GM12892 (cell line): Measurements from ENCODE around the gene ZNF554.
A peak's percentile ranks its signal among the peaks of the same experiment; 100 is the strongest.

ENCODE experiments used
- DNase-seq: peaks from one replicate; pipeline ENCODE4 v3.0.0; 2011; ENCODE audit not compliant: insufficient read length
- FAIRE-seq: peaks from 2 replicates; lab custom pipeline; 2011; peaks lifted over from hg19 to GRCh38; lab: Jason Lieb, UNC
- POLR2A ChIP-seq: IDR thresholded peaks from 2 replicates; pipeline ENCODE4 v1.6.1; 2011; ENCODE audit warnings: low read depth, low read length, control low read depth
- POLR2AphosphoS5 ChIP-seq: IDR thresholded peaks from 2 replicates; pipeline ENCODE4 v1.6.1; 2011; ENCODE audit warnings: low read depth, low read length, control low read depth
- TAF1 ChIP-seq: IDR thresholded peaks from 2 replicates; pipeline ENCODE4 v1.6.1; 2011; ENCODE audit warnings: low read depth, mild to moderate bottlenecking, control low read depth, low read length, borderline replicate concordance

Gene ZNF554

DNA sequence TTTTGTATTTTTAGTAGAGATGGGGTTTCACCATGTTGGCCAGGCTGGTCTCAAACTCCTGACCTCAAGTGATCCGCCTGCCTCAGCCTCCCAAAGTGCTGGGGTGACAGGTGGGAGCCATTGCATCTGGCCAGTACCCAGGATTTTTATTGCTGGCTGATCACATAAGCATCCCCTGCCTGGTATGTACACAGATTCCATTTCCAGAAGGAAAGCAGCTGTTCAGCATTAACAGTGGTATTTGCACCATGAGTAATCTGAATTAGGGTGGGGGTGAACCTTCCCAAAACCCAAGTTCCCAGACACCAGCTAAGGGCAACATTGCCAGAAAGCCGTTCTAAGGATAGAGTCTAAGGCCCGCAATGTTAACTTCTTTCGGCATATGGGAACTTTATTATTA is 28.9 kb downstream of the ZNF554 start:
- no peak for TF ChIP-seq TAF1
- TF ChIP-seq POLR2AphosphoS5: no peak
- TF ChIP-seq POLR2A: no peak
- FAIRE-seq: no peak
- DNase-seq: no peak

DNA sequence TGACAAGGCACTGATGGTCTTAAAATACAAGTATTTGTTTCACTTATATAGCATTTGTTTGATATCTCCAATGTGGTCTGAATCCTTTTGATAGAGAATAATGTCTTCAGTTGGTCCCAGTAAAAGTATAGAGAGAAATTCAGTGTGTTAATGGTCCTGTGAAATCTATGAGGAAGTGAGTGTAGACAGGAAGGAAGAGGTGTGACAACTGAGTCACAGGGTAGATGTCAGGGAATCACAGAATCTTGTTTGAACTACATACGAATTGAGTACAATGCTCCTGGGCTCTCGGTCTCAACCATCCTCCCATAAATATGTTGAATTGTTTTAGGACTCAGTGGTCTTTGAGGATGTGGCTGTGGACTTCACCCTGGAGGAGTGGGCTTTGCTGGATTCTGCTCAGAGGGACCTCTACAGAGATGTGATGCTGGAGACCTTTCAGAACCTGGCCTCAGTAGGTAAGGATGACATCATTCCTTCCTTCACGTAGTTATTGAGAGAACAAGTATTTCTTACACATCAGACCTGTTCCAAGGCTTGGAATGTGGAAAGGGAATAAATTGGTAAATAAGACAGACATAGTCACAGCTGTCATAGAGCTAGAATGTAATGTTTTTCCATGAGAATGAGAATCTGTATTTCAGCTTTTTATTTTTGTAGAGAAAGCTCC is 30.7 kb downstream of the ZNF554 start:
- TF ChIP-seq POLR2AphosphoS5 (no peak), TAF1 (no peak), POLR2A (no peak)
- FAIRE-seq (peak; percentile 77), DNase-seq (no peak)

DNA sequence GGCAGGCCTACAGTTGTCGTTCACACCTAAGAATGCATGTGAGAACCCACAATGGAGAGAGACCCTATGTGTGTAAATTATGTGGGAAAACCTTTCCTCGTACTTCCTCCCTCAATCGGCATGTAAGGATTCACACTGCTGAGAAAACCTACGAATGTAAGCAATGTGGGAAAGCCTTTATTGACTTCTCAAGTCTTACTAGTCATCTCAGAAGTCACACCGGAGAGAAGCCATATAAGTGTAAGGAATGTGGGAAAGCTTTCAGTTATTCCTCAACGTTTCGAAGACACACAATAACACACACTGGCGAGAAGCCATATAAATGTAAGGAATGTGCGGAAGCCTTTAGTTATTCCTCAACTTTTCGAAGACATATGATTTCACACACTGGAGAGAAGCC is 32.9 kb downstream of the ZNF554 start:
- no peak for FAIRE-seq
- no peak for DNase-seq
- TF ChIP-seq POLR2AphosphoS5 (no peak), TAF1 (no peak), POLR2A (no peak)

DNA sequence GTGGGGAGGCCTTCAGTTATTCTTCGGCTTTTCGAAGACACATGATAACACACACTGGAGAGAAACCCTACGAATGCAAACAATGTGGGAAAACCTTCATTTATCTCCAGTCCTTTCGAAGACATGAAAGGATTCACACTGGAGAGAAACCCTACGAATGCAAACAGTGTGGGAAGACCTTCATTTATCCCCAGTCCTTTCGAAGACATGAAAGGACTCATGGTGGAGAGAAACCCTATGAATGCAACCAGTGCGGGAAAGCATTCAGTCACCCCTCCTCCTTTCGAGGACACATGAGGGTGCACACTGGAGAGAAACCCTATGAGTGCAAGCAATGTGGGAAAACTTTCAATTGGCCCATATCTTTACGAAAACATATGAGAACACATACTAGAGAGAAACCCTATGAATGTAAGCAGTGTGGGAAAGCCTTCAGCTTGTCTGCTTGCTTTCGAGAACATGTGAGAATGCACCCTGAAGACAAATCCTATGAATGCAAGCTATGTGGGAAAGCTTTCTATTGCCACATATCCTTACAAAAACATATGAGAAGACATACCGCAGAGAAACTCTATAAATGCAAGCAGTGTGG is 33.4 kb downstream of the ZNF554 start:
- FAIRE-seq (no peak), DNase-seq (no peak)
- TF ChIP-seq POLR2A: no peak
- TF ChIP-seq TAF1: no peak
- no peak for TF ChIP-seq POLR2AphosphoS5

DNA sequence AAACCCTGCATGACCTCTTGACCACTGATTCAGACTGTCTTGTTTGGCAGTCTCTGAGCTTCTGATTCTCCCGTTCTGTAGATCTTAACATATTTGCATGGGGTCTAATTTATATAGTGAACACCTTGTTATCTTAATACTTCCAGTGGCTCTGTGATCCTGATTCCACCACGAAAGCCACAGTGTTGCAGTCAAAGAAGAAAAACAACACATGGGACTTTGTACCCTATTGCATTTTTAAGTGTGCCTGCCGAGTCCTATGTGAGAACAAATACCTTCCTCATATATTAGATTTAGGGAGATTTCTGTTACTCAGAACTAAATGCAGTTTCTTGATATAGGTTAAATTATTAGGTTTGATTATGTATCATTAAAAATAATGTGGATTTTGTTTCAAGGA is 35.2 kb downstream of the ZNF554 start:
- TF ChIP-seq TAF1: no peak
- no peak for TF ChIP-seq POLR2AphosphoS5
- TF ChIP-seq POLR2A: no peak
- DNase-seq (no peak), FAIRE-seq (no peak)

DNA sequence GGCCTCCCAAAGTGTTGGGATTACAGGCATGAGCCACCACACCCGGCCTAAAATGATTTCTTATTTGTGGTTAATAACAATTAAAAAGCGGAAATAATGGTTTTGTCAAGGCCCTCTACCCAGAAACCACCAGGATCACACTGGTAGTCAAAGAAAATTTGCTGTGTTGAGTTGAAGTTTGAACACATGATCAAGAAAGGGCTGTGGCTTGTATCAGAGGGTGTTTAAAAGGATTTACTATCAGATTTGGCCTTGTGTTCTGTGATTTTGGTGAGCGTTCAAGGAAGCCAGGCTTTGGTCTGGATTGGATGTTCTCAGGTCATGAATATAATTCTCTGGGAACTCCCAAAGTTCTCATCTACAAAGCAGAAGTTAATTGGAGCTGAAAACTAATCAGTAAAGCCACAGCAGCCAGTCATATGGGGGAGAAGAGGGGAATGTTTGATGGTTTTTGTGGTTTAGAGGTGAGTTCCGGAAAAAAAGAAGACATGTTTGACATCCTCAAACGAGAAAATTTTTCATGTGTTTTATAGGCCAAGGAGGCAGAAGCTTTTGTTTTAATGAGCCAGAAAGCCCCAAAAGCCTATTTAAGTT is 36.9 kb downstream of the ZNF554 start:
- FAIRE-seq: no peak
- no peak for TF ChIP-seq TAF1
- no peak for TF ChIP-seq POLR2AphosphoS5
- TF ChIP-seq POLR2A: no peak
- DNase-seq: no peak

DNA sequence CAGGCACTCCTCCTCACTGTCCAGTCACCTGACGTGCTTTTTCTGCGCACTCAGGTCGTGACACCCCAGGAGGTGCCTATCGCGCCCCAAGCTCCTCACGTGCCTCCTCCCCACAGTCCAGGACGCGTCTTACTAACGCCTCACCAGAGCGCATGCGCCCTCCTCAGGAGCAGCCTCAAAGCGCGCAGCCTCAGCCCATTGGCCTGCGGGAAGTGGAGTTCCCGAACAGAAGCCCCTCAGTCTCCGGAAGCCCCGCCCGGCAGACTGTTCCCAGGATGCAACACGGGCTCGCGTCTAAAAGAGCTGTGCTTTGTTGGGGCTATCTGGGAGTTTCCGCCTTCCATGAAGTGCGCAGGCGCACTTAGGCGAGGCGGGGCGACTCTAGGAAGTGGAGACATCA is 39.2 kb downstream of the ZNF554 start:
- no peak for TF ChIP-seq POLR2A
- no peak for TF ChIP-seq TAF1
- no peak for TF ChIP-seq POLR2AphosphoS5
- FAIRE-seq (no peak), DNase-seq (no peak)

DNA sequence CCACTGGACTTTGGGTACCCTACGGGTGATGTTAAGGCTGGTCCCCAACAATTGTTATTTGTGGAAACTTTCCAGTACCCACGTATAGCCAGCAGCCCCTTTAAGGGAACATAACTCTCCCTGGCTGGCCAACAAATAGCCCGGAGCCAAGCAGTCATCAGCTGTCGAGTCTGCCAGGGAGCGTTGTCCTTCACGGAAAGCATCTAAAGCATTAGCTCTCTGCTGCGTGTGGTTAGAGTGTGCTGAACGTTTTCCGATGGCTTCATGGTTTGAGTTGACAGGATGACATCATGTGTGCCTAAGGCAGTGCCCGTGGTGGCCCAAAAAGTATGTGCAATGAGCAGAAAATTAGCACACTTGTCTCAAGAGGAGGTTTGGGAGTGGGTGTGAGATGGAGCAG is 44.1 kb downstream of the ZNF554 start:
- TF ChIP-seq POLR2AphosphoS5 (no peak), POLR2A (no peak), TAF1 (no peak)
- DNase-seq (no peak), FAIRE-seq (no peak)

DNA sequence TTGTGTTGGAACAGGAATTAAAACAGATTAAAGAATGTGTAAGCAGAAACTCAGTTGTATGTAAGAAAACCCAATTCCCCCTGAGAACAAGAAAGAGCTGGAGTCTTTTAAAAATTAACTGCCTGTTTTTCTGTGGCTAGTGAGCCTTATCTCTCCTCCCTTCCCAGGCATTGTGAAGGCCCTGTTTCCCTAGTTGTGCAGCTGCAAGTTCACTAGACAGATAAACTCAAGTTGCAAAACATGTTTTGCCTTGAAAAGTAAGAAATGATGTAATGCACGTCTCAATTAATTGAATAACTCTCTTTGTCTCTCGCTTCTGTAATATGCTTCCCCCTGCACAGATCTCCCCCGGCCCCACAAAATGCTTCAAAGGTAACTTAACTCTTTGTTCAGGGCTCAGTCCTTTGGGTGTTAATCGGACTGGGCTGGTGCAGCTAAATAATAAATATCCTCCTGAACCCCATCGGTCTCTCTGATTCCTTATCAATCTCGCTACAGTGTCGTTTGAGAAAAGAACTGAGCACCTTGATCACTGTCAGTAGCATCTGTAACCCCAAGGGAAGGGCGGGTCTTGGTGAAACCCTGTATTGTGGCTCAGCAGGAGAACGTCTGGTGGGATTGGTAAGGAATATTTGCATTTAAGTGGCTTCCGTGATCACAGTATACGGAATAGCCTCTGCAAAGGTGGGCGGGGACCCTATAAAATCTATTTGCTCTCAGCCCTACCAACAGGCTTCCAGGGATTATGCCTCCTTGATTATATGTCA is 45.8 kb downstream of the ZNF554 start:
- TF ChIP-seq POLR2A (no peak), TAF1 (no peak), POLR2AphosphoS5 (no peak)
- DNase-seq (no peak), FAIRE-seq (no peak)

DNA sequence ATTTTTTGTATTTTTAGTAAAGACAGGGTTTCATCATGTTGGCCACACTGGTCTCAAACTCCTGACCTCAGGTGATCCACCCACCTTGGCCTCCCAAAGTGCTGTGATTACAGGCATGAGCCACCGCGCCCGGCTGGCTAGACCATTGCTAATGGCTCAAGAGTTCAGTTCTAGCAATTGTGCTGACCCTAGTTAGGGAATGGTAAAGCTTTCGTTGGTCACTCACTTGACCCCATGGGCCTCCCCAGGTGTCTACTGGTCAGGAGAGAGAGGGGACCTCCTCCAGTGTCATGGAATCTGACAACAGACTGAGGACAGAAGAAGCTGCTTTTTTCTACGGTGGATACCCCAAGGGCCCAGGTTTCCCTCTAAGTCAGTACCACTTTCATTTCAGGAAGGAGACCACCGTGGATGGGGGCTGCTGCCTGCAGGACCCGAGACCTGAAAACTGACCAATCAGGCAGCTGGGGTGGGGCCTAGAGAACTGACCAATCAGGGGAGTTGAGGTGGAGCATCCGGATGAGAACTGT is 46.9 kb downstream of the ZNF554 start:
- TF ChIP-seq TAF1 (no peak), POLR2A (no peak), POLR2AphosphoS5 (no peak)
- no peak for DNase-seq
- FAIRE-seq: no peak

DNA sequence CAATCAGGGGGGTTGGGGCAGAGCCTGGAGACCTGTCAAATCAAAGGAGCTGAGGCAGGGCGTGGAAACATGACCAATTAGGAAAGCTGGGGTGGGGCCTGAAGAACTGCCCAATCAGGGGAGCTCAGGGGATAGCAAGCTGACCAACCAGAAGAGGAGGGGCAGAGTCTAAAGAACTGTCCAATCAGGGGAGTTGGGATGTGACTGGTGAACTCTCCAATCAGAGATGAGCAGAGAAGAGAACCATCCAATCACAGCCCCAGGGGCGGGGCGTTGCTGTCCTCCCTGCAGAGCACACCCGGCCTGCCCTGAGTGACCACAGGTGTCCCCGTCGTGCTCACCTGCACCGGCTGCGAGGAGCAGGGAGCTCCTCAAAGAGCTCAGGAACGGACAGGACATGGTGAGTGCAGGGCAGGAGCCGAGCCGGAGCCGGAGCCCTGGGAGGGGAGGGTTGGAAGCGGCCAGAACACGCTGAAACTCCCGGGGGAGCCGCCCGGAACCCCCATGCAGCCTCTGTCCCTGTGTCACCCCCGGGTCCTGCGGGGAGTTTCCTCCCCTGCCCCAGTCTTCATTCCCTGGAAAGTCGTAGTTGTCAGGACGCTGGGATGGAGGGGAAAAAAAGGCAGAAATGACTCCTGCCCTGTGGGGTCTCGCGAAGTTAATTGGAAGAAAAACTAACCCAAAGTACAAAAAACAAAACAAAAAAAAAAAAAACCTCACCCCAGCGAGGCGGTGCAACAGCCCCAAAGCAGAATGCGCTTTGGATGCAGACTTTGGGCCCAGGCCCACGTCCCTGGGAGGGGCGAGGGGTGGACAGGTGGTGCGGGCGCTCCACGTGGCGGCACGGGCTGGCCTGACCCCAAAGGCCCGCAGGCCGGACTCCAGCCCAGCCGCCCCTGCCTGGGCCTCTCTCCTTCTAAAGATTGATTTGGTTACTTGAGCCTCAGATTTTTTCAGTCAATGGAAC is 47.6 kb downstream of the ZNF554 start, which contains the start of gene ZNF556:
TSS of gene ZNF556 (plus strand) at position 311 of the 967 bp plus-strand sequence. CDS start at position 398, 87 bp downstream.
- DNase-seq (peak; percentile 20), FAIRE-seq (no peak)
- TF ChIP-seq TAF1 (no peak), POLR2A (no peak)
